LNCAP (cell line): ENCODE data around the gene GRK5.

Experiments
- TF ChIP-seq, protein P1 (sequence below): fragments of 450-650 bp; IDR thresholded peaks from 2 replicates; pipeline ENCODE4 v1.5.1; 2017; ENCODE audit warnings: mild to moderate bottlenecking

GRK5 gene

DNA sequence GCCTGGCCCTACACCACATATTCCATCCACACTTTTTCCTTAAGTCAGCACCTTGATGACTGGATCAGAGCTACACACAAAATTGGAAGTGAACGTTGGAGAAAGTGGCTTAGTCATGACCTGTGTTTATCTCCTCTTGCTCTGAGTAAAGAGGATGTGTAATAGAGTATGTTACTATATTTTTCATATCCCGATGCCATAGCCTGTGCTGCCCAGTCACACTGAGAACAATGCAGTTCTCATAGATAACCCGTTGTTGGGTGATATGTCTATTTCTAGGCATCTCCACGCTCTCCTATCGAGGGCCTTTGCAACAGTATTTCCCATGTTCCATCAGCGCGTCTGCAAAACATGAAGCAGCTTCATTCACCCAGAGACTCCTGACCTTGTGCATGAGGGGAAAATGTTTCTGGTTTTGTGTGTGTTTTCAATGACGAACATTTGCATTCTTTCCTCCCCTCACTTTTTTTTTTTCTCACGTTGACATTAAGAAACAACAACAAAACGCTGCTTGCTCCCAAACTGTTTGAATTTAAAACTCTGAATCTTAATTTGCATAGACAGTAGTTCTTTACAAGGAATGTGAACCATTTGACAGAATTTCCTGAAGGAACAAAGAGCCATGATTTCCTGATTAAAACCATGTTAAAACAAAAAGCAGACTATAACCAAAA, 43.4 kb downstream of the GRK5 start:
- TF ChIP-seq, protein P1, sequence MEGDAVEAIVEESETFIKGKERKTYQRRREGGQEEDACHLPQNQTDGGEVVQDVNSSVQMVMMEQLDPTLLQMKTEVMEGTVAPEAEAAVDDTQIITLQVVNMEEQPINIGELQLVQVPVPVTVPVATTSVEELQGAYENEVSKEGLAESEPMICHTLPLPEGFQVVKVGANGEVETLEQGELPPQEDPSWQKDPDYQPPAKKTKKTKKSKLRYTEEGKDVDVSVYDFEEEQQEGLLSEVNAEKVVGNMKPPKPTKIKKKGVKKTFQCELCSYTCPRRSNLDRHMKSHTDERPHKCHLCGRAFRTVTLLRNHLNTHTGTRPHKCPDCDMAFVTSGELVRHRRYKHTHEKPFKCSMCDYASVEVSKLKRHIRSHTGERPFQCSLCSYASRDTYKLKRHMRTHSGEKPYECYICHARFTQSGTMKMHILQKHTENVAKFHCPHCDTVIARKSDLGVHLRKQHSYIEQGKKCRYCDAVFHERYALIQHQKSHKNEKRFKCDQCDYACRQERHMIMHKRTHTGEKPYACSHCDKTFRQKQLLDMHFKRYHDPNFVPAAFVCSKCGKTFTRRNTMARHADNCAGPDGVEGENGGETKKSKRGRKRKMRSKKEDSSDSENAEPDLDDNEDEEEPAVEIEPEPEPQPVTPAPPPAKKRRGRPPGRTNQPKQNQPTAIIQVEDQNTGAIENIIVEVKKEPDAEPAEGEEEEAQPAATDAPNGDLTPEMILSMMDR, result no peak

DNA sequence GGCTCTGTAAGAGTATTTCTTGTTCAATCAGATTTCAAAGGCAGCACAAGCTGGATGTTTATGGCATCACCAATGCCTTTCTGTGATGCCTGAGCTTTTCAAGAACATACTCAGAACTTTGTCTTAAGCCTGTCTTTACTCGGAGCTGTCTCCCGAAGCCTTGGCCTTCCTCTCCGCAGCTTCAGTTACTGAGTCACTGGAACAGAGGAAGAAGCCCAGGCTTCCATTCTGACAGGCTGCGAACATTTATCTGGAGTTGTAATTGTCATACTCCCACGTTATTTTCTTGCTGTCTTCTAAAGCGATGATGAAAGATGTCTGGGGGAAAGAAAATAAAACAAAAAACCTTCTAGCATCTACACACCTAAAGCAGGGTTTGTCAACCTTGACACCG, 43.9 kb downstream of the GRK5 start:
- TF ChIP-seq, protein P1, result no peak

DNA sequence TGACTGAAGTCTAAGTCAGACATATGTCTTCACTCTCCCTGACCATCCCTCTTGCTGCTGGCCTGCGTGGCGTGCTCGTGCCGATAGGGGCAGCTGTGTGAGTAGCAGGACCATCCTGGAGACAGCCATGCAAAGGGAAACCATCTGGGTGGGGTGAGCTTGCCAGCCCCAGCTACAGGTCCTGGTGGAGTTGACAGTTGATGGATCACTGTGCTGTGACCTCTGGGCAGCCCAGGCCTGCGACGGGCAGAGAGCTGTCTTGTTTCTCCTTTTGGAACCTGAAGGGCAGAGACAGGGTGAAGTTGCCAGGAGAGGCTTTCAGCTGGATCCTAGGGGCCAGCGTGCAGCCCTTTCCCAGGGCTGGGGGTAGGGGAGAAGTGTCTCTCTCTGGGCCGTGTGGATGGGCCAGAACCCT, 44.7 kb downstream of the GRK5 start:
- TF ChIP-seq, protein P1, result no peak

DNA sequence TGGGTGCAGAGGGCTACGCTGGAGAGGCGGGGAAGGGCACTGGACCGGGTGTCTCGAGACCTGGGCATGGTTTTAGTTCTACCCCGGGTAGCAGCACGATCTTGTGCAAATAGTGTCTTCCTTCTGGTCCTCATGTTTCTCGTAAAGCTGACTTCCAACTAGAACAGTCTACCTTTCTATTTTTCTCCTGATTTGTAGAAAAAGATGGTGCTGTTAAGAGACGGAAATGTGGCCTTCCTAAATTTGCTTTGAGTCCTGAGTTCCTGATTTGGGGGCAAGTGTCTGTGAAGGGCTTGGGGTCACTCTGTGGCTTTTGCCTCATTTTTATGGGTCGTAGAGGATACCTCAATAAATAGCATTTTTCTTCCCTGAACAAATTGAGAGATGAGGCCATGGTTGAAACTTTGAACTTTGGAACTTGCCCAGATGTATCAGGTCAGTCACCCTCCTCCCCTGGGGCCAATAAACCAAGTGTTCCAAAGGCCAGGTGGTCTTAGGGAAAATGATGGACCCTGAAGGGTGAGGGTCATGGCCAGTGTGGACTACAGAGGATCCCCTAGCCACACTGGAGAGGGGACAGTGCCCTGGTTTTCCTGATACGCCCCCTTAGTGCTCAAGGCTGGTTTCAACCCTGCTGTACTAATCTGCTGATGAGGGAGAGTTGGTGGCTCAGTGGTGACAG, 45.2 kb downstream of the GRK5 start:
- TF ChIP-seq, protein P1, result no peak

DNA sequence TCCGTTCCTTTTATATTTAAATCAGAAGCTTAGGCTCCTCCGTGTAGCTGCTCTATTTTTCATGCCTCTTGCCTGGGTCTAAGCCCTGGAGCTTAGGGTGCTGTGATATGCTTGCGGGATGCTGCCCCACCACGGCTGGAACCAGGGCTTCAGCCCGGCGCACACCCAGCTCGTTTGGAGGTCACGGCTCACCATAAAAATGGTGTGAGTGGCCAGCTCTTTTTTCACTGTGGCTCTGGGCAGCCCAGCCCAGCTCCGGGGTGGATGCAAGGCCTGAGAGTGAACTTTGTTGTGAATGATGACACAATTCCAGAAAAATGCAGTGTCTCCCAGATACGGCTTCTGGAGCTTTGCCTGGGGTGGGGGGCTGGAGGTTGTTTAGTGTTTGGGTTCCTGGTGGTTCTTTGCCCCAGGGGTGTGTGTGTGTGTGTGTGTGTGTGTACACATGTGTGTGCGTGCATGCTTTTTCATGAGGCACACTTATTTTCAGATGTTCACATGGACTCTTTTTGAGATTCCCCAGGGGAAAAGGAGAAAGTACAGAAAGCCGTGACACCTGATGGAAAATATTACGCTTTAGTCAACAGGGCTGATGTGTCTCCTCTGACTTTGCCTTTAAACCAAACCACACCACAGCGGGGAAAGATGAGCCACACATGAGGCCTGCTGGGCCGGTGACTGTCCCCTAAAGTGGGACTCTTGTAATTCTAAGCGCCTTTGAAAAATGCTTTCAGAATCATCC, 46.2 kb downstream of the GRK5 start:
- TF ChIP-seq, protein P1, result no peak

DNA sequence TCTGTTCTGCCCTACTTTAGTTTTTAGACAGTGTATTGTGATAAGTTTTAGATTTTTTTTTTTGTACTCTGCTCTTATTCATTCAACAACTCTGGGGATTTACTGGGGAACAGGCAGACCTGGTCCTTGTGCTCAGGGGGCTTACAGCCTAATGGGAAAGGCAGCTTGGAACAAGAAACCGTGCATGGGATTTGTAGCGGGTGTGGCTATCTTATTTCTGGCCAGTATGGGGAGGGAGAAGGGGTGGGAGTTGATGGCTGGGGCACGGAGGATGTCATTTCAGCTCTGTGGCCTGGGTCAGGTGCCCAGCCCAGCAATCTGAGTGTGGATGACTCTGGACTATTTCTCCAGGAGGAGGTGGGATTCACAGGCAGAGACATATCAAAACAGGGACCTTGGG, 47.0 kb downstream of the GRK5 start:
- TF ChIP-seq, protein P1, result no peak

DNA sequence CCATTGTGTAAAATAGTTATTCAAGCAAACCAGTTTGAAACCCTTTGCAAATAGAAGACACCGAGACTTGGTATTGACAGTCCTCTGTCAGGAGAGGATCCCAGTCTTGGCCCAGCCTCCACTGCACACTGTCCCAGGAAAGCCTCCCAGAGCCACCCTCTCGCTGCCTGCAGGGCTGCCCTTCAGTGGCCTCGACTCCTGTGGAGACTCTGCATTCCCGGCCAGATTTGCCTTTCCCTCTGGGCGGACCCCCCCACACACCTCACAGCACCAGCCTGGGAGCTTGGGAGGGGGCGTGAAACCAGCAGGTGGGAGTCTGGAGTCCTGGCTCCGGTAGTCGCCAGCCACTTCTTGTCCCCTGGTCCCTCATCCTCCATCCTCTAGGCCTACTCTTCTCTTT, 48.7 kb downstream of the GRK5 start:
- TF ChIP-seq, protein P1, result no peak
